NCI-H226 (cell line): ENCODE measurements around the gene RAB11B.
"Not testable (repeated sequence)": the region's sequence is repeated elsewhere in the genome, so short reads cannot be mapped to it uniquely, and the experiment has no call there.

ENCODE experiments used
- DNase-seq: peaks from one replicate; pipeline ENCODE4 v3.0.0-alpha.2; 2015

The RAB11B gene

DNA sequence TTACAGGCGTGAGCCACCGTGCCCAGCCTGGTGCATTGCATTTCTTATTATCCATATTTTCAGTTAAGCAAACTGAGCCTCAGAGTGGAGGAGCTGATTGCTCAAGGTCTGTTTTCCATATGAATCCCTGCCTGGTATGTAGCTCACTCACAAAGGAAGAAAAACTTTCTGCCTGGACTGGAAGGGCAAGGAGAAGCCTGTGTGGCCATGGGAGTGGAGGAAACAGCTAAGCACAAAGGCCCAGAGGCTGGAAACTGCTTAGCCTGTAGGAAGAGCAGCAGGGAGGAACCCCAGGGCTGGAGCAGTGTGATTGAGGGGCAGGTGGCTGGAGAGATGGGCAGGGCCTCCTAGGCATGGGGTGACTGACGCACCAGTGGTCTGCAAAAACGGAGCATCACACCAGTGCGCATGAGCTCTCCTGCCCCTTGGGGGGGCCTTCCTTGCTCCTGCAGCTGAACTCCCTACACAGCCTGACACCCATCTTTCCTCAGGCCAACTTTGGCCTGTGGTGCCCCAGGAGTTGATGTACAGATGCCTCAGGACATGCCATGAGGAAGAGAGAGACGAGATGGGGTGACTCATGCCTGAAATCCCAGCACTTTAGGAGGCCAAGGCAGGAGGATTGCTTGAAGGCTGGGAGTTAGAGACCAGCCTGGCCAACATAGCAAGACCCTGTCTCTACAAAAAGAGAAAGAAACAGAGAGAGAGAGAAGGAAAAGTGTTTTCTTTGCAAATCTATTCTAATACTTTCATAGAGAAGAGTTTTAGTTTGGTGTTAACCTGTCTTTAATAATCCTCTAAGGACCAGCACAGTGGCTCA is 51.8 kb downstream of the RAB11B start:
- no peak for DNase-seq

DNA sequence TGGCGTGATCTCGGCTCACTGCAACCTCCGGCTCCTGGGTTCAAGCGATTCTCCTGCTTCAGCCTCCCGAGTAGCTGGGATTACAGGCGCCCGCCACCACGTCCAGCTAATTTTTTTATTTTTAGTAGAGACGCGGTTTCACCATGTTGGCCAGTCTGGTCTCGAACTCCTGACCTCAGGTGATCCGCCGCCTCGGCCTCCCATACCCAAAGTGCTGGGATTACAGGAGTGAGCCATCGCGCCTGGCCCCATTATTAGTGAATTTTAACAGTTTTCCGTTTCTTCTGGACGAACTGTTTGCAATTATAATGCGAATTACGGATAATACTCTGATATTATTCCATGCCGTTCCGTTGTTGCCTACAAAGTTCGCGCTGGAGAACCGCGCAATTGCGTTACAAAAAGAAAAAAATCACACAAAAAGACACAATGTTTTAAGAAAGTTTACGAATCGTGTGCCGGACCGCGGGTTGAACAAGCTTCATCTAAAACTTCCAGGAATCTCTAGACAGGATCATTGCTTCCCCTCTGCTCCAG is 54.0 kb downstream of the RAB11B start:
- not testable (repeated sequence) for DNase-seq

DNA sequence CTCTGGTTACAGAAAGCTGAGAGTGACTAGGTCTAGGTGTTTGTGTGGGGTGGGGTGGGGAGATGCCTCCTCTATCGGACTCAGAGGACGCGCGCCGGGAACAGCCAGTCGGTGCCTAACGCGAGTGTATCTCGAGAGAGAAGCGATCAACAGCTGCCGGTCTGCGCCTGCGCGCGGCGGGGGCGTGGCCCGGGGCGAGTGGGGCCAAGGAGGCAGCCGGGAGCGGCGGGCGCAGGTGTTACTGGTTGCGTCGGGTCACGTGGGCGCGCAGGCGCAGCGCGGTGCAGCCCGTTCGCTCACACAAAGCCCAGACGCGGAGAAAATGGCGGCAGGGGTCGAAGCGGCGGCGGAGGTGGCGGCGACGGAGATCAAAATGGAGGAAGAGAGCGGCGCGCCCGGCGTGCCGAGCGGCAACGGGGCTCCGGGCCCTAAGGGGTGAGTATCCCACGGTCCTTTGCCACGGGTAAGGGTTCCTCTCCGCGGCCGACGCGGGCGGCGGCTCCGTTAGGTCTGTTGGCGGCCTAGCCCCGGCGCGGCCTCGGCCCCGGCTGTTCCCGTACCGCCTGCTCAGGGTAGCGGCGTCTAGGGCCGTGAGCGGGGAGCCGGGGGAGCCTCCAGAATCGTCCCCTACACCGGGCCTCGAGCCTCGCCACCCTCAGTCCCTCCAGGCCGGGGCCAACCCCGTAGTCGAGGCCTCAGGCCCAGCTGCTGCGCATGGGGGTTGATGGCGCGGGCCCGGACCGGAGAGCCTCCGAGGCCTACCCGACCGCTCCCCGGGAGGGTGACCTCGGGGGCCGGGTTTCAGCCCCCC is 54.7 kb downstream of the RAB11B start, which contains the start of gene HNRNPM:
HNRNPM (plus strand) TSS at position 299 of the 811 bp plus-strand sequence; CDS start at position 323, 24 bp downstream.
- peak; percentile 96 for DNase-seq

DNA sequence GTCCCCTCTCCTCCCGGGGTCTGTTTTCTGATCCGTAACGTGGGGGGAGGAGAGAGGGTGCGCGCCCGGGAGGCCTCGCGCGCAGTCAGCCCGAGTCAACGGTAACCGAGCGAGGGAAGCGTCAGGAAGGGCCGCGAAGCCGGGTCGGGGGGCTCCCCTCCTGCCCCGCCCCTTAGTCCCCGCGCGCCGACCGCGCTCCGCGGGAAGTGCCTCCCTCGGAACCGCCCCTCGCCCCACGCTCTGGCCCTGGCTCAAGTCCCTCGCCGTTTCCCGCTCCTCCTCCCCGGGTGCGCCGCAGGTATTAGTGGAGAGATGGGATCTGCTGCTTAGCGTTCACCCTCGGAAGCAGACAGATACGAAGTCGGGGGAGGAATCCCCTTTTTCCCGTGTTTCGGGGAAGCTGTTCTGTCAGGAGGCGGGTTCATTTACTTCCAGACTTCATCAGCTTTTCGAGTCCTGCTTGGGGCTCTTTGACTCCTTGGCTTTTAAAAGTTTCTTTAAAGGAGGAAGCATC is 55.4 kb downstream of the RAB11B start:
- peak; percentile 43 for DNase-seq

DNA sequence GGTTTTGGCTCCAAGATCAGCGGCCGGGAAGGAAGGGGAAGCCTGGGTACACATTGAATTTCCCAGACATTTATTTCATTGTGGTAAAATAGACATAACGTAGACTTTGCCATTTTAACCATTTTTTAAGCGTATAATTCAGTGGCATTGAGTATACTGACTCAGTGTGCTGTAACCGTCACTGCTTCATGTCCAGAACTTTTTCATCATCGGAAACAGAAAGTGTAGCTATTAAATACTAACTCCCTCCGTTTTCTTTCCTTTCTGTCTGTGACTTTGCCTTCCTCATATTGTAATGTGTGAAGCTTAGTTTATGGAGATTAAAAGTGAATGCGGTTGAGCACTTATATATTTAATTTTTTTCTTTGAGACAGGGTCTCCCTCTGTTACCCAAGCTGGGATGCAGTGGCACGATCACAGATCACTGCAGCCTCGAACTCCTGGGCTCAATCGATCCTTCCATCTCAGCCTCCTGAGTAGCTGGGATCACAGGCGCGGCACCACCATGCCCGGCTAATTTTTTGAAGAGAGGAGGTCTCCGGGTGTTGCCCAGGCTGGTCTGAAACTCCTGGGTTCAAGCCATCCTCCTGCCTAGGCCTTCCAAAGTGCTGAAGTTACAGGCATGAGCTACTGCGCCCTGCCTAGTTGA is 56.0 kb downstream of the RAB11B start:
- no peak for DNase-seq

DNA sequence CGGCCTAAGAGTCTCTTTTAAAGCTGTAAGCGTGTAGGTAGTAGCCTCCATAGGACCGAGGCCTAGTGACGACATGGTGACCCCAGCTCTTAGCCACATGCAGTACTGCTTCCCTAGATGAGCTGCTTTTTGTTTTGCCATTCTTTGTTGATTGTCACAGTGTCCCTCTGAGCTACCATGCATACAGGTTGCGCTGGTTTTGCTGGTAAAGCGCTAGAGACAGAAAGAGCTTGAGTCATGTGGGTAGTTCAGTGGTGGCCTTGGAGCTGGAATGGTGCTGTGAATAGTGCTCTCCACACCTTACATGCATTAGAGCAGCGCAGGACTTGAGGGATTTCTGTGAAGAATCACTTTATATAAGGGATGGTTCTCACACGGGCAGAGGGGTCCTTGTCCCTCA is 59.7 kb downstream of the RAB11B start:
- no peak for DNase-seq

DNA sequence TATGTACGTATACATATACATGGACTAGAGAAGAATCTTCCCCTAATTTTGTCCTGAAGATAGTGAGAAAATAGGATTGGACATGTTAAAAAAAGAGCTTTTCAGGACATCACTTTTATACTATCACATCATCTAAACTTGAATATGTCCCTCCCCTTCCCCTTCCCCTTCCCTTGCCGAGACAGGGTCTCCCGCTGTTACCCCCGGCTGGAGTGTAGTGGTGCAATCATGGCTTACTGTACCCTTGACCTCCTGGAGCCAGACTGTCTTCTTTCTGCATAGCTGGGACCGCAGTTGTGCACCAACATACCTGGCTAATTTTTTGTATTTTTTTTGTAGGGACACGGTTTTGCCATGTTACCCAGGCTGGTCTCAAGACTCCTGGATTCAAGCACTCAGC is 61.2 kb downstream of the RAB11B start:
- no peak for DNase-seq

DNA sequence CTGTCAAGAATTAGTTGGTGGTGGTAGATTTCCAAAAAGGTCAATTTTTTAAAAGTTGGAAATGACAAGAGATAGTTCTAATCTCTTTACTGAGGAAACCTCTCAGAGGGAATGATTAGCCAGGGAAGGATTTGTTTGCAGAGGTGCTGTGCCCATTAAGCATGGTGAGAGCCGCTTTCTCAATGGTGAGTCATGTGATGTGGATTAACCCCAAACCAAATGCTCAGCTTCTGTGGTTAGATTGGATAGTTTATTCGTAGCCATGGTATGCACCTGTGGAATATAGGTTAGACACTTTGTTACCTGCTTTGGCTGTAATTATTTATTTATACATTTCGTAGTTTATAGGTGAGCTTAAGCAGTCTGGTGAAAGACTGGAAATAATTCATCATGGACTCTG is 61.7 kb downstream of the RAB11B start:
- DNase-seq = peak; percentile 73

DNA sequence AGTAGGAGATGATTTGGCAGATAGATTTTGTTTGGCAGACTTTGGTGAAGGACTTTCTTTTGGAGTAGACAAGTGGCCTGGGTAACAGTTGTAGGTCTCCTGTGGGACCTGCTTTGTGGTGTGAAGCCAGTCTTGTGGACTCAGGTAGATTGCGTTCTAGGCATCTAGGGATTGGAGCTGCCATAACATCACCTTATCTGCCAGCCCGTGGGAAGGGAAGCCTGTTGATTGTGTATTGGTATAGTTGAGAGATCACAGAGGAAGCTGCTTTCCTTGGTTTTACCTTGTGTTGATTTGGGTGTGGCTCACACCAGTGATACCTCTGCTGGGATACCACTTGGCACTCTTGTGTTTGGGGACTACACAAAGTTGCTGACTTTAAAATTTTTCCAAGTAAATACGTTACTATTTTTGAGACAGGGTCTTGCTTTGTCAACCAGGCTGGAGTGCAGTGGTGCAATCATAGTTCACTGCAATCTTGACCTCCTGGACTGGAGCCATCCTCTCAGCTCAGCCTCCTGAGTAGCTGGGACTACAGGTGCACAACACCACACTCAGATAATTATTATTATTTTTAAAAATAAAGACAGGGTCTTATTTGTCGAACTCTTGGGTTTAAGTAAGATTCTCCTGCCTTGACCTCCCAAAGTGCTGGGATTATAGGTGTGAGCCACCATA is 62.4 kb downstream of the RAB11B start:
- no peak for DNase-seq

DNA sequence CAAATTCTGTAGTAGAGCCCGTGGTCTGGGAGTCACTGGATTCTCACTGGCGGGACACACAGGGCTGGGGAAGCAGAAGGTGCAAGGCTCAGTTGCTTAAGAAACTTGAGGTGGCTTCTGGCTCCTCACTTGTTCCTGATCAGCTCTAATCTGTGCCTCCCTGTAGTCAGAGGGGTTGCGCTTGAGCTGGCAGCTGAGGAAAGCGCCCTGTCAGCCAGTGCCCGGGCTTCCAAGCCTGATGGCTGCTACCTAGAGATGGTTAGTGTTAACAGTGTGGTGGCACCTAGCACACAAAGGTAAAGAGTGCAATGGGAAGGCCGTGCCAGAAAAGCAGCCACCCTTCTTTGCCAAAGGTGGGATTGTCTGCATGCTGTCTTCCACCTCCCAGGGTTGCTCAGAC is 63.5 kb downstream of the RAB11B start:
- DNase-seq = no peak
